Endothelial cell of umbilical vein (primary cell): Measurements from ENCODE around the gene PCSK6. TPM values are rescaled to one million over a fixed set of nuclear protein-coding genes. Genes with fewer than 3 reads are reported as not detected.

ENCODE experiments used
- BruUV-seq: library from RNA; stranded (reverse); fragments of 400-500 nt; replicated peaks from 2 replicates; lab custom pipeline; 2021; lab: Mats Ljungman, UMichigan
- CTCF ChIA-PET: fragments of 300-600, 350-600 bp; sonication (Branson Sonifier 250); formaldehyde crosslinking; loops from one replicate; lab custom pipeline; 2021; ENCODE audit warnings: antibody characterized with exemption, inconsistent platforms; lab: Charles Lee
- POLR2A ChIA-PET: fragments of 300-600, 350-600 bp; sonication (Branson Sonifier 250); formaldehyde crosslinking; loops from one replicate; lab custom pipeline; 2021; ENCODE audit warnings: antibody characterized with exemption, inconsistent platforms; lab: Charles Lee
- DNase-seq: peaks from one replicate; pipeline ENCODE4 v3.0.0-alpha.2; 2011; ENCODE audit warnings: low read depth, low spot score
- FAIRE-seq: peaks from 2 replicates; lab custom pipeline; 2011; peaks lifted over from hg19 to GRCh38; lab: Jason Lieb, UNC
- H2AFZ ChIP-seq: 2 replicates; pipeline ENCODE4 v1.6.0; 2012; ENCODE audit warnings: low read depth, low read length, control low read depth, inconsistent platforms
- H3K27ac ChIP-seq: 2 replicates; pipeline ENCODE4 v1.5.1; 2011; ENCODE audit warnings: low read depth, mild to moderate bottlenecking, control low read depth, low read length, moderate library complexity; ENCODE audit not compliant: insufficient read depth
- H3K27me3 ChIP-seq, 2 experiments: 2 replicates each; pipeline versions ENCODE4 v1.6.0 to v1.6.1; 2011; ENCODE audit warnings: low read length in 2 of 2, mixed read lengths in 1 of 2; ENCODE audit not compliant: control insufficient read depth in 2 of 2, insufficient read depth in 2 of 2
- H3K36me3 ChIP-seq, 2 experiments: 2 replicates in 1 of 2; 3 replicates in 1 of 2; pipeline ENCODE4 v1.5.1; 2011; ENCODE audit warnings: low read length in 2 of 2, mild to moderate bottlenecking in 1 of 2, moderate library complexity in 1 of 2; ENCODE audit not compliant: control insufficient read depth in 2 of 2, insufficient read depth in 2 of 2; ENCODE audit errors: extremely low read depth in 1 of 2
- H3K4me1 ChIP-seq: 3 replicates; pipeline ENCODE4 v1.5.1; 2011; ENCODE audit warnings: mild to moderate bottlenecking, low read length; ENCODE audit not compliant: control insufficient read depth, insufficient read depth; ENCODE audit errors: extremely low read depth
- H3K4me2 ChIP-seq: 2 replicates; pipeline ENCODE4 v1.6.1; 2011; ENCODE audit warnings: low read length, control low read depth, mixed read lengths; ENCODE audit not compliant: insufficient read depth
- H3K4me3 ChIP-seq, 3 experiments: fragments of 200-600 bp in 1 of 3; sonication (generic), shearing (Covaris generic) in 1 of 3; replicated peaks in 1 of 3; 2 replicates each; pipeline ENCODE4 v1.5.1; 2011 to 2016; ENCODE audit warnings: control low read depth in 3 of 3, low read length in 3 of 3, mild to moderate bottlenecking in 2 of 3, inconsistent platforms in 1 of 3, low read depth in 1 of 3, moderate library complexity in 1 of 3; ENCODE audit not compliant: insufficient read depth in 1 of 3
- H3K79me2 ChIP-seq: 2 replicates; pipeline ENCODE4 v1.6.0; 2012; ENCODE audit warnings: low read length, inconsistent platforms; ENCODE audit not compliant: control insufficient read depth, insufficient read depth
- H3K9ac ChIP-seq: replicated peaks from 2 replicates; pipeline ENCODE3; 2011; ENCODE audit warnings: low read length, control low read depth; ENCODE audit not compliant: insufficient read depth; ENCODE audit errors: extremely low read depth
- H3K9me1 ChIP-seq: replicated peaks from 3 replicates; pipeline ENCODE4 v1.6.0; 2011; ENCODE audit warnings: mild to moderate bottlenecking, low read length; ENCODE audit not compliant: control insufficient read depth, insufficient read depth; ENCODE audit errors: extremely low read depth
- H3K9me3 ChIP-seq: replicated peaks from 2 replicates; pipeline ENCODE4 v1.5.1; 2012; ENCODE audit warnings: low read length, inconsistent platforms; ENCODE audit not compliant: control insufficient read depth, insufficient read depth
- H4K20me1 ChIP-seq: replicated peaks from 2 replicates; pipeline ENCODE3; 2011; ENCODE audit warnings: mild to moderate bottlenecking, low read length; ENCODE audit not compliant: control insufficient read depth, insufficient read depth; ENCODE audit errors: extremely low read depth
- FOS ChIP-seq: IDR thresholded peaks from 2 replicates; pipeline ENCODE4 v1.6.1; 2011; ENCODE audit warnings: mild to moderate bottlenecking, low read length, moderate library complexity, borderline replicate concordance; ENCODE audit not compliant: insufficient read depth
- JUN ChIP-seq: IDR thresholded peaks from 2 replicates; pipeline ENCODE4 v1.6.1; 2011; ENCODE audit warnings: borderline replicate concordance, low read depth; ENCODE audit not compliant: insufficient read length, insufficient read depth
- POLR2A ChIP-seq: IDR thresholded peaks from 2 replicates; pipeline ENCODE4 v1.6.1; 2012; ENCODE audit warnings: low read depth, mild to moderate bottlenecking, control low read depth, low read length
- dilution Hi-C: fragments of 300-500 bp; cut with MboI; formaldehyde crosslinking; loops from one replicate; pipeline ENCODE4 v1.15.0; 2019; ENCODE audit warnings: low sequenced_read_pairs; ENCODE audit not compliant: extremely low pct_ligation_motif_present
- intact Hi-C: fragments of 100-400 bp; cut with micrococcal nuclease; formaldehyde crosslinking; loops from one replicate; pipeline ENCODE4 v1.10.0; 2022
- polyA plus RNA-seq, 4 experiments: library from polyadenylated mRNA; depleted of rRNA in 3 of 4; stranded (reverse) in 3 of 4; unstranded in 1 of 4; fragments of >200 nt; gene quantifications; 2 replicates each; pipeline versions ENCODE4 v1.2.1 to v1.2.3, GENCODE V29; 2011 to 2012; ENCODE audit warnings: missing spikeins in 1 of 4
- total RNA-seq: library from RNA; stranded (reverse); gene quantifications from 2 replicates; pipeline ENCODE4 v1.2.3, GENCODE V29; 2021
- TF ChIP-seq, protein P1 (sequence below), 2 donors: IDR thresholded peaks; 1 replicate in 1 of 2; 2 replicates in 1 of 2; pipeline ENCODE4 v1.5.1; 2011; ENCODE audit warnings: low read length in 2 of 2, mild to moderate bottlenecking in 2 of 2, moderate library complexity in 2 of 2, control low read depth in 1 of 2, inconsistent platforms in 1 of 2, low read depth in 1 of 2; ENCODE audit not compliant: insufficient read depth in 1 of 2; ENCODE audit errors: extremely low read depth in 1 of 2

PCSK6 gene
- total and polyA plus RNA-seq, 2 donors (not counting 3 experiments of a cell fraction or from before 2014, with no cell fraction given): 0.18 to 0.69 TPM

- DNase-seq: no peak
- Histone ChIP-seq H3K27ac (no peak overlapping the region), H3K4me2 (no peak overlapping the region), H3K9me1 (no peaks in the 10 kb centered on the region), H3K4me3 (no peak overlapping the region), H2AFZ (no peak overlapping the region), H4K20me1 (no peaks in the 10 kb centered on the region), H3K4me1 (no peaks in the 10 kb centered on the region), H3K79me2 (no peaks in the 10 kb centered on the region), H3K27me3 (no peaks in the 10 kb centered on the region), H3K36me3 (no peaks in the 10 kb centered on the region), H3K9me3 (no peaks in the 10 kb centered on the region), H3K9ac (no peak overlapping the region)
- dilution Hi-C loops (no loop called here), intact Hi-C loops (no loop called here)
- CTCF ChIA-PET: no interaction called here
- POLR2A ChIA-PET: no interaction called here
- no peak for FAIRE-seq
- no peak for TF ChIP-seq JUN
- BruUV-seq: no TSS peak
Measured at GRCh38 chr15:101309436-101310160, 179.9 kb downstream of the PCSK6 start.

DNA sequence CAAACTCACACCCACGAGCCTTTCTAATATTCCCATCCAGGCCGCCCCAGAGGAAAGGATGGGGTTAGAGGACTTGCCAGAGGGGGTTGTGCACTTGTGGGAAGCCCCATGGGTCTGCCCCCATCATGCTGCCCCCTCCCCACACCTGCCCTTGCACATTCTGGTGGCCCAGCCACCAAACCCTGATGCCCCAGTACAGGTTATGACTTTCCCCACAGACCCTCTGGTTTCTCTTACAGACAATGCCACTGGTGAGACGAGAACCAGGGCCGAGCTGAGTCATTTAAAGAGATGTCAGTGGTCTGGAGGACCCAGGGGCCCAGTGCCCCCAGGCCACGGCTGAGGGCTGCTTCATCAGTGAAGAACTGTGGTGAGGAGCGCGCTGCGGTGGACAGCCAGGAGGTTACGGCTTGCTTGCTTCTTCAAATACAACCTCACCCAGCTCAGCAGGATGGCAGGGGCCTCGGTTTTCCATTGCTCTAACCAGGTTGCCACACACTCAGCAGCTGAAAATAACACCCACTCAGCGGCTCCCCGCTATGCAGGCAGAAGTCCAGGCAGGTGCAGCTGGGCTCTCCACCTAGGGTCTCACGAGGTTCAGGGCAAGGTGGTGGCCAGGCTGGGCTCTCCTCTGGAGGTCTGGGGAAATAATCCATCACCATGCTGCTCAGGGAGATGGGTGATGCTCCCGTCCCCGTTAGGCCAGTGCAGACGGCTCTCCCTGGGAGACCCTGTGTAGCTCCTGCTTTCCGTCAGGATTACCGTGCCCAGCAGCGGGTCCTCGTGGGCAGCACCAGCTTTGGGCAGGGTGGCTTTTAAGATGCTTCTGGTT lies 180.7 kb downstream of the PCSK6 start:
- H2AFZ ChIP-seq: no peak overlapping the region
- no peaks in the 10 kb centered on the region for H3K27me3 ChIP-seq
- no peaks in the 10 kb centered on the region for H3K9me3 ChIP-seq
- no peak overlapping the region for H3K4me2 ChIP-seq
- no peak overlapping the region for H3K9ac ChIP-seq
- no peak for DNase-seq
- BruUV-seq: no TSS peak
- no peaks in the 10 kb centered on the region for H3K36me3 ChIP-seq
- POLR2A ChIA-PET: no interaction called here
- H3K79me2 ChIP-seq: no peaks in the 10 kb centered on the region
- H3K4me1 ChIP-seq: no peaks in the 10 kb centered on the region
- intact Hi-C loops (no loop called here), dilution Hi-C loops (no loop called here)
- no peak for FAIRE-seq
- TF ChIP-seq, protein P1, sequence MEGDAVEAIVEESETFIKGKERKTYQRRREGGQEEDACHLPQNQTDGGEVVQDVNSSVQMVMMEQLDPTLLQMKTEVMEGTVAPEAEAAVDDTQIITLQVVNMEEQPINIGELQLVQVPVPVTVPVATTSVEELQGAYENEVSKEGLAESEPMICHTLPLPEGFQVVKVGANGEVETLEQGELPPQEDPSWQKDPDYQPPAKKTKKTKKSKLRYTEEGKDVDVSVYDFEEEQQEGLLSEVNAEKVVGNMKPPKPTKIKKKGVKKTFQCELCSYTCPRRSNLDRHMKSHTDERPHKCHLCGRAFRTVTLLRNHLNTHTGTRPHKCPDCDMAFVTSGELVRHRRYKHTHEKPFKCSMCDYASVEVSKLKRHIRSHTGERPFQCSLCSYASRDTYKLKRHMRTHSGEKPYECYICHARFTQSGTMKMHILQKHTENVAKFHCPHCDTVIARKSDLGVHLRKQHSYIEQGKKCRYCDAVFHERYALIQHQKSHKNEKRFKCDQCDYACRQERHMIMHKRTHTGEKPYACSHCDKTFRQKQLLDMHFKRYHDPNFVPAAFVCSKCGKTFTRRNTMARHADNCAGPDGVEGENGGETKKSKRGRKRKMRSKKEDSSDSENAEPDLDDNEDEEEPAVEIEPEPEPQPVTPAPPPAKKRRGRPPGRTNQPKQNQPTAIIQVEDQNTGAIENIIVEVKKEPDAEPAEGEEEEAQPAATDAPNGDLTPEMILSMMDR (IDR thresholded peaks at IDR 0.05; ENCODE audit: extremely low read depth in 1 of 2, insufficient read depth in 1 of 2, low read depth in 1 of 2, low read length in 2 of 2): no peak
- no peak for TF ChIP-seq POLR2A
- no peak for TF ChIP-seq JUN
- no peak for TF ChIP-seq FOS
- no peaks in the 10 kb centered on the region for H4K20me1 ChIP-seq
- no peak overlapping the region for H3K4me3 ChIP-seq
- no peaks in the 10 kb centered on the region for H3K9me1 ChIP-seq
- CTCF ChIA-PET: interaction anchor here (1.2 kb wide), 1 partner anchor 12 kb away, joined by 3 read pairs; no protein-coding TSS in a partner anchor
- H3K27ac ChIP-seq: no peak overlapping the region
